PC-9 (cell line): ENCODE data around the gene FST. TPM values are rescaled to one million over a fixed set of nuclear protein-coding genes. Genes with fewer than 3 reads are reported as not detected.

ENCODE experiments used
- BruUV-seq: library from RNA; stranded (reverse); fragments of 400-500 nt; replicated peaks from 2 replicates; lab custom pipeline; 2021; lab: Mats Ljungman, UMichigan
- CTCF ChIA-PET: fragments of 300-600 bp; sonication (Branson Sonifier 250); formaldehyde crosslinking; loops from one replicate; lab custom pipeline; 2022; ENCODE audit warnings: antibody characterized with exemption; lab: Charles Lee
- POLR2A ChIA-PET: fragments of 300-600 bp; sonication (Branson Sonifier 250); formaldehyde crosslinking; loops from one replicate; lab custom pipeline; 2022; ENCODE audit warnings: antibody characterized with exemption; ENCODE audit not compliant: unreplicated experiment; lab: Charles Lee
- DNase-seq, 2 experiments: peaks; one replicate each; pipeline versions ENCODE4 v3.0.0 to v3.0.0-alpha.2; 2015 to 2022; ENCODE audit warnings: mixed read lengths in 1 of 2
- H2AFZ ChIP-seq: fragments of 200-600 bp; sonication (generic); 2 replicates; pipeline ENCODE4 v1.8.1; 2017; ENCODE audit warnings: antibody characterized with exemption
- H3F3A ChIP-seq: fragments of 200-600 bp; sonication (generic); 2 replicates; pipeline ENCODE4 v1.8.1; 2017; ENCODE audit warnings: antibody characterized with exemption, mild to moderate bottlenecking, low read depth; ENCODE audit not compliant: insufficient read depth
- H3K27ac ChIP-seq: fragments of 200-600 bp; sonication (generic); 2 replicates; pipeline ENCODE4 v1.6.1; 2016; ENCODE audit warnings: mixed run types
- H3K27me3 ChIP-seq: fragments of 200-600 bp; sonication (generic); 2 replicates; pipeline ENCODE4 v1.6.1; 2016; ENCODE audit warnings: low read depth, mixed run types; ENCODE audit not compliant: insufficient read depth
- H3K36me3 ChIP-seq: fragments of 200-600 bp; sonication (generic); 2 replicates; pipeline ENCODE4 v1.6.1; 2016; ENCODE audit warnings: low read depth, mixed run types
- H3K4me1 ChIP-seq: fragments of 200-600 bp; sonication (generic); replicated peaks from 2 replicates; pipeline ENCODE4 v1.6.1; 2016; ENCODE audit warnings: mixed run types; ENCODE audit not compliant: insufficient read depth
- H3K4me2 ChIP-seq: fragments of 200-600 bp; sonication (generic); 2 replicates; pipeline ENCODE4 v1.6.1; 2017; ENCODE audit warnings: mixed run types
- H3K4me3 ChIP-seq: fragments of 200-600 bp; sonication (generic); 2 replicates; pipeline ENCODE4 v1.6.1; 2016; ENCODE audit warnings: mixed run types
- H3K79me2 ChIP-seq: fragments of 200-600 bp; sonication (generic); 2 replicates; pipeline ENCODE4 v1.6.1; 2017; ENCODE audit warnings: low read depth, mixed run types
- H3K9me2 ChIP-seq: fragments of 200-600 bp; sonication (generic); 2 replicates; pipeline ENCODE4 v1.8.1; 2017; ENCODE audit warnings: mild to moderate bottlenecking; ENCODE audit not compliant: insufficient read depth
- H3K9me3 ChIP-seq: fragments of 200-600 bp; sonication (generic); 2 replicates; pipeline ENCODE4 v1.8.1; 2016; ENCODE audit warnings: low read depth; ENCODE audit not compliant: insufficient read depth
- H4K20me1 ChIP-seq: fragments of 200-600 bp; sonication (generic); 2 replicates; pipeline ENCODE4 v1.8.1; 2017; ENCODE audit not compliant: insufficient read depth
- EZH2 ChIP-seq: fragments of 200-600 bp; sonication (generic); IDR thresholded peaks from 2 replicates; pipeline ENCODE4 v1.8.0; 2017; ENCODE audit warnings: antibody characterized with exemption, low read depth
- intact Hi-C: fragments of 100-400 bp; cut with micrococcal nuclease; formaldehyde crosslinking; loops from one replicate; pipeline ENCODE4 v1.10.0; 2022; ENCODE audit not compliant: unreplicated experiment
- total RNA-seq: library from RNA; stranded (reverse); gene quantifications from 2 replicates; pipeline ENCODE4 v1.2.3, GENCODE V29; 2021
- TF ChIP-seq, protein P1 (sequence below): fragments of 200-600 bp; sonication (generic); conservative IDR thresholded peaks from 2 replicates; pipeline ENCODE4 v1.6.1; 2017; ENCODE audit warnings: mixed run types, antibody characterized with exemption, mild to moderate bottlenecking, moderate library complexity

The FST gene
- total RNA-seq, 1 experiment from 2014 or later = 0.63 TPM

DNA sequence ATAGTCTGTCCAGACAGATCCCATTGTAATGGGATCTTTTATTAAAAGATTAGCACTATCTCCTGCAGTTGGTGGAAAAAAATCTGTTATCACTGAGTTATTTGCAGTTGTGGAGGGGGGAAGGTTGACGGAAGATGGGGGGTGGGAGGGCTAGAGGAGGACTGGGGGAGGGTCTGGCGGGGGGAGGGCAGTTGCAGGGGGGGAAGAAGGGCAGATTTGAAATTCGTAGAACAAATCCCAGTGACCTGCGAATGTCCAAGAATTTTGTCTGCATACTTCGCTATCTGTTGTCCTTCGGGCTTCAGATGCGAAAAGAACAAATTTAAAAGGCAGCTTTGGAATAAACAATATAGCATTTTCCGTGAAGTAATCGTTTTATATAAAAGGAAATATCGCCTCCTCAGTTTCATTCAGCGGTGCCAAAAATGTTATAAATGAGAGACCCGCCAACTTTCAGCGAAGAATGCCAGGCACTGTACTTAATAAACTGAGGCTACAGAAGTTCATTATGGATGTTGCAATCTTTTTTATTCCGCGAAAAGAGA lies 1.3 kb upstream of the FST start:
- no peaks in the 10 kb centered on the region for H3K79me2 ChIP-seq
- H3K9me3 ChIP-seq = no peaks in the 10 kb centered on the region
- ChIA-PET CTCF (no interaction called here), POLR2A (no interaction called here)
- H3K36me3 ChIP-seq = no peaks in the 10 kb centered on the region
- H3K4me2 ChIP-seq = peak overlapping the region; percentile 91
- peak overlapping the region; percentile 87 for H2AFZ ChIP-seq
- peaks cover 3% of the 10 kb centered on the region for H3K4me1 ChIP-seq
- BruUV-seq = no TSS peak
- TF ChIP-seq EZH2 = no peak
- TF ChIP-seq, protein P1, sequence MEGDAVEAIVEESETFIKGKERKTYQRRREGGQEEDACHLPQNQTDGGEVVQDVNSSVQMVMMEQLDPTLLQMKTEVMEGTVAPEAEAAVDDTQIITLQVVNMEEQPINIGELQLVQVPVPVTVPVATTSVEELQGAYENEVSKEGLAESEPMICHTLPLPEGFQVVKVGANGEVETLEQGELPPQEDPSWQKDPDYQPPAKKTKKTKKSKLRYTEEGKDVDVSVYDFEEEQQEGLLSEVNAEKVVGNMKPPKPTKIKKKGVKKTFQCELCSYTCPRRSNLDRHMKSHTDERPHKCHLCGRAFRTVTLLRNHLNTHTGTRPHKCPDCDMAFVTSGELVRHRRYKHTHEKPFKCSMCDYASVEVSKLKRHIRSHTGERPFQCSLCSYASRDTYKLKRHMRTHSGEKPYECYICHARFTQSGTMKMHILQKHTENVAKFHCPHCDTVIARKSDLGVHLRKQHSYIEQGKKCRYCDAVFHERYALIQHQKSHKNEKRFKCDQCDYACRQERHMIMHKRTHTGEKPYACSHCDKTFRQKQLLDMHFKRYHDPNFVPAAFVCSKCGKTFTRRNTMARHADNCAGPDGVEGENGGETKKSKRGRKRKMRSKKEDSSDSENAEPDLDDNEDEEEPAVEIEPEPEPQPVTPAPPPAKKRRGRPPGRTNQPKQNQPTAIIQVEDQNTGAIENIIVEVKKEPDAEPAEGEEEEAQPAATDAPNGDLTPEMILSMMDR = no peak
- H3K9me2 ChIP-seq = no peaks in the 10 kb centered on the region
- H3K4me3 ChIP-seq = peak overlapping the region; percentile 87
- H3K27ac ChIP-seq = no peak overlapping the region
- H3F3A ChIP-seq = no peaks in the 10 kb centered on the region
- H4K20me1 ChIP-seq = no peaks in the 10 kb centered on the region
- H3K27me3 ChIP-seq = peaks cover 11% of the 10 kb centered on the region; the same call in 1 of the 2 replicates
- intact Hi-C loops = loop anchor here (2.0 to 5.0 kb wide), 4 partner anchors 42 to 738 kb away; no protein-coding TSS in a partner anchor
- DNase-seq = no peak

DNA sequence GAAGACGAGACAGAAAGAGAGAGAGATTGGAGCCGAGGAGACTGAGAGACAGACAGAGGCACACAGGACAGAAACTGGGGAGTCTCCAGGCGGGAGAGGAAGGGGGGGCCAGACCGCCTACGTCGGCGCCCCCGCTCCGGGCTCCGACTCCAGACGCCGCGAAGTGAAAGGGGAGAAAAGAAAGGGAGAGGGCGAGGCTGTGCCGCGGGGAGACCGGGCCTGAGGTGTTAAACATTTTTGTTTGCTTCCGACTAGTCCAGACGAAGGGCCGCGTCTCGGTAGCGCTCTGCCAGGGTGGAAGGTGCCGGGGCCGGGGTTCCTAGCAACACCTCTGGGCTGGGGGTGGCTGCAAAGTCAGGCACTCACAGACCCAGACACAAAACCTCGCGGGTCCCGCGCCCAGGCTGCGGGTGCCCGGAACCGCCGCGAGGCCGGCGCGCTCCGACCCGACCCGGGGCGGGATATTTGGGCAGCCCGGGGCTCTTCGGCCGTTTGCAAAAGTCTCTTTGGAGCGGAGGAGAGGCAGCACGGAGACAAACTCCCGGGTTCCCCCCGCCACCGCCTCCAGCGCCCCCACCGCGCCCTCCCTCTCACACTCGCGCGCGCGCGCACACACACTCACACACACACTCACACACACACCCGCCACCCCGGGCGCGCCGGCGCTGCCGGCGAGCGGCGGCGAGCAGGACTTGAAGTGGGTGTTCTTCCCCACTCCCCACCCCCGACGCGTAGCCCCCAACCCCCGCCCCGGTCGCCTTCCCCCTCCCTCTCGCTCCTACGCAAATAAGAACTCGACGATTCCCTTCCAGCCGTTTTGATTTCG lies 626 bp upstream of the FST start:
- POLR2A ChIA-PET = no interaction called here
- peak overlapping the region; percentile 87 for H2AFZ ChIP-seq
- peaks cover 3% of the 10 kb centered on the region for H3K4me1 ChIP-seq
- no peaks in the 10 kb centered on the region for H3K9me3 ChIP-seq
- peak overlapping the region; percentile 87 for H3K4me3 ChIP-seq
- no peak for TF ChIP-seq EZH2
- TF ChIP-seq, protein P1 = no peak
- intact Hi-C loops = loop anchor here (2.0 to 5.0 kb wide), 4 partner anchors 43 to 737 kb away; no protein-coding TSS in a partner anchor
- no peaks in the 10 kb centered on the region for H3K36me3 ChIP-seq
- H4K20me1 ChIP-seq = no peaks in the 10 kb centered on the region
- DNase-seq = peak in 1 of 2 experiments; percentile 37
- H3K4me2 ChIP-seq = peak overlapping the region; percentile 91
- CTCF ChIA-PET = no interaction called here
- H3K27me3 ChIP-seq = peaks cover 11% of the 10 kb centered on the region; the same call in 1 of the 2 replicates
- H3K9me2 ChIP-seq = no peaks in the 10 kb centered on the region
- H3K27ac ChIP-seq = no peak overlapping the region
- no peaks in the 10 kb centered on the region for H3F3A ChIP-seq
- H3K79me2 ChIP-seq = no peaks in the 10 kb centered on the region
- BruUV-seq = no TSS peak

DNA sequence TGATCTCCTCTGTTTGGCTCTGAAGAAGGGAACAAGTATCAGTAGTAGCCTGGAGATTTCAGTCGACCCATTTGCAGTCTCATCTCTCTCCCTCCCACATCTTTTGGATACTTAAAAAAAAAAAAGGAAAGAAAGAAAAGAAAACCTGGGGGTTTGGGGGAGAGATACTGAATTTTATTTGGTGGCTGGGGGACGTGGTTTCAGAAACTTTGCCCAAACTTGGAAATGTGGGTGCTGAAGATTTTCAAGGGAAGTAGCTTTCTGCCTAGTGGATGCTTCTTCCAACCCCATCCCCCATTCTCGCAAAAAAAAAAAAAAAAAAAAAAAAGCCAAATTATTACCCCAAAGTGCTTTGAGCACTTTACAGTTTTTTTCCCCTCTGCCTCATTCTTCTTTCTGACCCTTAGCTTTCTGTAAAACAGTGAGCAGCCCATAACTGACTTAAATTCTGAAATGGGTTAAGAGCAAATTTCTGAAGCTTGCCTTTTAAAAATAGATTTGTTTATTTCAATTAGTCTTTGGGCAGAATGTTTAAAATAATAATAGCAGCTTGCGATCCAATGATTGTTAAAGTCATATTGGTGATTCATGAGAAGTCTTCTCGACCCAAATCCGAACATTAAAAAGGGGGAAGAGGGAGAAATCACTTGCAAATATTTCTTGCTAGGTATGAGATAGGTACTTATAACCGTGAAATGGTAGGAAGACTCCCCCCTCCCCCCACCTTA lies 894 bp downstream of the FST start:
- intact Hi-C loops = no loop called here
- TF ChIP-seq EZH2 = no peak
- TF ChIP-seq, protein P1 = no peak

More for the DNA sequence above, 894 bp downstream of the FST start:
- Histone ChIP-seq H3K9me3 (no peaks in the 10 kb centered on the region), H3K4me1 (peaks cover 3% of the 10 kb centered on the region), H3K27ac (no peak overlapping the region), H3K4me2 (peak overlapping the region; percentile 91), H3K79me2 (no peaks in the 10 kb centered on the region), H3K27me3 (peaks cover 11% of the 10 kb centered on the region; the same call in 1 of the 2 replicates), H4K20me1 (no peaks in the 10 kb centered on the region), H3K36me3 (no peaks in the 10 kb centered on the region), H3K4me3 (peak overlapping the region; percentile 87), H3F3A (no peaks in the 10 kb centered on the region), H3K9me2 (no peaks in the 10 kb centered on the region), H2AFZ (peak overlapping the region; percentile 96)
- no peak for DNase-seq
- POLR2A ChIA-PET = no interaction called here
- no TSS peak for BruUV-seq
- CTCF ChIA-PET = no interaction called here
